ENCODE data around the gene CHPF.

Gene CHPF

GRCh38 chr2:219543596-219544358 lies at the start of gene CHPF, which contains the start of gene TMEM198 (continued):
- no peak for TF ChIP-seq PRDM6 (tag by site-specific recombination; IDR thresholded peaks at IDR 0.05)
- no peak for TF ChIP-seq FEZF1 (tag by site-specific recombination; IDR thresholded peaks at IDR 0.05)
- TF ChIP-seq SALL2 (tag by site-specific recombination; IDR thresholded peaks at IDR 0.05; ENCODE audit: borderline replicate concordance): no peak

GRCh38 chr2:219593154-219593553 lies 49.5 kb upstream of the CHPF start:
- no peaks in the 10 kb centered on the region for H3K9me3 ChIP-seq (ENCODE audit: control insufficient read depth, insufficient read depth, low read depth, low read length)
- no peak overlapping the region for H3K27ac ChIP-seq (ENCODE audit: extremely low read depth, low read depth, low read length)
- no peak for TF ChIP-seq ZNF558 (tag by site-specific recombination; IDR thresholded peaks at IDR 0.05)
- TF ChIP-seq ZNF785 (tag by site-specific recombination; IDR thresholded peaks at IDR 0.05): no peak
- TF ChIP-seq RBAK (tag by site-specific recombination; IDR thresholded peaks at IDR 0.05): no peak
- no peak for TF ChIP-seq ZNF239 (tag by site-specific recombination; IDR thresholded peaks at IDR 0.05)
- no peak for TF ChIP-seq ZBTB48 (tag by site-specific recombination; IDR thresholded peaks at IDR 0.05)
- TF ChIP-seq ATF2 (tag by site-specific recombination; IDR thresholded peaks at IDR 0.05; ENCODE audit: low read depth): no peak
- TF ChIP-seq ZNF132 (tag by site-specific recombination; IDR thresholded peaks at IDR 0.05; ENCODE audit: borderline replicate concordance): no peak
- no peak for TF ChIP-seq ZNF248 (tag by site-specific recombination; IDR thresholded peaks at IDR 0.05)
- TF ChIP-seq CTCF (tag by site-specific recombination; IDR thresholded peaks at IDR 0.05): no peak
- no peak for TF ChIP-seq ZNF16 (tag by site-specific recombination; IDR thresholded peaks at IDR 0.05; ENCODE audit: low read depth)
- no peak for TF ChIP-seq ZNF148 (tag by site-specific recombination; IDR thresholded peaks at IDR 0.05; ENCODE audit: borderline replicate concordance)
- no peak for TF ChIP-seq ZBTB21 (tag by site-specific recombination; IDR thresholded peaks at IDR 0.05)
- no peak for TF ChIP-seq ZNF560 (tag by site-specific recombination; IDR thresholded peaks at IDR 0.05; ENCODE audit: borderline replicate concordance)
- TF ChIP-seq PRDM1 (tag by site-specific recombination; IDR thresholded peaks at IDR 0.05): no peak
- no peak for TF ChIP-seq YY2 (tag by site-specific recombination; IDR thresholded peaks at IDR 0.05)
- POLR2A ChIA-PET: interaction anchor here (0.7 to 1.1 kb wide), 2 partner anchors 22 to 33 kb away, joined by 3 read pairs; partner anchors contain the start of gene OBSL1
- H3K4me1 ChIP-seq (ENCODE audit: control insufficient read depth, insufficient read depth, low read length): peaks cover 6% of the 10 kb centered on the region
- no peak overlapping the region for H3K4me3 ChIP-seq (ENCODE audit: low read depth, low read length)
- CTCF ChIA-PET: interaction anchor here (1.4 kb wide), 1 partner anchor 52 kb away, joined by 3 read pairs; no protein-coding TSS in a partner anchor
- H3K36me3 ChIP-seq (ENCODE audit: control insufficient read depth in 2 of 2, insufficient read depth in 1 of 2, low read length in 2 of 2): no peaks in the 10 kb centered on the region

All from HEK293 (cell line).